D341Med (cell line): Measurements from ENCODE around the gene RHNO1.
A peak's percentile ranks its signal among the peaks of the same experiment; 100 is the strongest.

Experiments
- DNase-seq: peaks from one replicate; pipeline ENCODE4 v3.0.0; 2012; ENCODE audit warnings: low spot score

Gene RHNO1, protein sequence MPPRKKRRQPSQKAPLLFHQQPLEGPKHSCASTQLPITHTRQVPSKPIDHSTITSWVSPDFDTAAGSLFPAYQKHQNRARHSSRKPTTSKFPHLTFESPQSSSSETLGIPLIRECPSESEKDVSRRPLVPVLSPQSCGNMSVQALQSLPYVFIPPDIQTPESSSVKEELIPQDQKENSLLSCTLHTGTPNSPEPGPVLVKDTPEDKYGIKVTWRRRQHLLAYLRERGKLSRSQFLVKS

DNA sequence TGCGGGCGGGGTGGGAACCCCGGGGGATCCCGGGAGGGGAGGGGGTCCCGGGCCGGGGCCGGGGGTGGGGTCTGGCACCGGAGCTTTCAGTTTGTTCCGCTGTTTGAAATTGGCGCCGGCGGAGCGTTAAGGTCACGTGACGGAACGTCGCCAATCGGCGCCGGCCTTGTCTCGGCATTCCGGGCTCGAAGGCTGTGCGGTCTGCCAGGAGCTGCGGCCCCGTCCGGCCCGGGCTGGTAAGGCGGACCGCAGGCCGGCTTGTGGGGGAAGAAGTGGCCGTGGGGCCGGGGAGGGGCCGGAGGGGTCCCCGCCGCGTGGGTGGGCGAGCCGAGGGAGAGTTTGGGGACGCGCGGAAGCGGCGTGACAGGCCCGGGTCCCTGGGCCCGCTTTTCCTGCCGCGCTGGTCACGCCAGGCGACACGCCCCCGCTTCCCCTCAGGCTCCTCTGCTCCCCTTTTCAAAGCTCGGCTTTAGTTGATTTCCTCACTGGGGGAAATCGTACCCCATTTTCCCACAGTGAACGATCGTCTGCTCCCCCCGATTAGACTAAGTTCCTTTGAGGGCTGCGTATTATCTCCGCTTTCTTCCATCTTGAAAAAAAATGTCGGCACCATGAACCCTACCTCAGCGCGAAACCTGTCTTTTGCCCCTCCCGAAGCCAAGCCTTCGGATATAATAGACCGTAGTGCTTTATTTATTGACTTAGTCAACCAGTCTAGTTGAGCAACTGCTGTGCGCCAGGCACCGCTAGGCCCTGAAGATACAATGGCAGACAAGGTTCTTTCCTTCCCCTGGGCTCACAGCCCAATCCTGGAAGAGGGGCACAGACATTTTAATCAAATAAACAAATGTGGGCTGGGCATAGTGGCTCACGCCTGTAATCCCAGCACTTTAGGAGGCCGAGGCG, at the start of gene RHNO1, which contains the start of gene FOXM1:
Gene RHNO1, plus strand, starts transcription at position 177 of the 906 bp plus-strand sequence. CDS start 8,144 bp downstream, outside the sequence.
Gene FOXM1, minus strand, starts transcription at position 128 of the 906 bp plus-strand sequence. CDS start 2,696 bp downstream, outside the sequence.
- peak; percentile 96 for DNase-seq

DNA sequence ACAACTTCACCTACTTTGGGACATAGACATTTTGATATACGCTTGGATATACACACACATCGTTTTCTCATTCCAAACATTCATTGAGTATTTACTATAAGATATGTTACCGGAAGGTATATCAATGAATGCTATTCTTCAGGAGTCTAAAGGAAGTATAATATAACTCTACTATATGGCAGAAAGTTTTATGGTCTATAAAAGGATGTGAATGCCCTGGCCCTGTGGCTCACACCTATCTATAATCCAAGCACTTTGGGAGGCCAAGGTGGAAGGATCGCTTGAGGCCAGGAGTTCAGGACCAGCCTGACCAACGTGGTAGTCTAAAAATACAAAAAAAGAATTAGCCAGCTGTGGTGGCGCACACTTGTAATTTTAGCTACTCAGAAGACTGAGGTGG, 47.7 kb upstream of the RHNO1 start:
- no peak for DNase-seq

DNA sequence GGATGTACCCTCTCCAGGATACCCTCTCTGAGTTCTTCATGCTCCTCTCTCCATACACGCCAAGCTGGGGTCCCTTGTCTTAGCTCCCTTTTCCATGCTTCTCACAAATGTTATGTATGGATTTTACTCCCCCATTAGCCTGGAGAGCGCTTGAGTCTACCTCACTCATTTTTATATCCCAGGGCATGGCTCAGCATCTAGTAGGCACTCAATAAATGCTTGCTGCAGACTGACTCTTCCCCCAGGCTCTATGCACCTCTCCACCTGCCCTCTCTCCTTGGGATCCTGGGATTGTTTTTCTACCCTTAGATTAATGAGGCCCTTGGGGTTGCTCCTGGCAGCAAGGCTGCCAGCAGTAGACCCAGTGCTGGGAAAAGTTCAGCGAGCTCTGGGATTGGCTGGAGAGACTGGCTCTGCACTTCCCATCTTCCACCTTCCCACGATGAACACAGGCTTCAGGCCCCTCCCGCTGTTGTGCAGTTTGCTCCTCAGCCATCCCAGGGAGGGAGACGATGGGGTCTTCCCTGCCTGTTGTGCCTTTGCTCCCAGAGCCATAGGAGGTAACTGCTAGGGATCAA, 44.4 kb upstream of the RHNO1 start:
- no peak for DNase-seq

DNA sequence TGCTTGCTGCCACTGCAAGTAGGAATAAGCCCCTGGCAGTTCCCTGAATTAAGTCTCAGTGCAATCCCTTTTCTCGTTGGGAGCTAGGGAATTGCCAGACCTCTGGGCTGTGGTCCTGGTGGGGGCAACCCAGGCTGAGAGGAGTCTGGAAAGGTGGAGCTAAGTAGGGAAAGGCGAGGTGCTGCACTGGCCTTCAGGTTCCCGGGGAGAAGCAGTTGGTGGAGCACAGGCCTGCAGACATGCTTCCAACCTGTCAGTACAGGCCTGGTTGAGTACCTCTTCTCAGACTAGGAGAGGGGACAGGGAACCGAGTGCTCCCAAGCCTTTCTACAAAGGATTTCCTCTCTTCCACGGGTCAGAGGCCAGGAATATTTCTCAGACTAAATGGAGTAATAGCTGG, 43.7 kb upstream of the RHNO1 start:
- DNase-seq = no peak

DNA sequence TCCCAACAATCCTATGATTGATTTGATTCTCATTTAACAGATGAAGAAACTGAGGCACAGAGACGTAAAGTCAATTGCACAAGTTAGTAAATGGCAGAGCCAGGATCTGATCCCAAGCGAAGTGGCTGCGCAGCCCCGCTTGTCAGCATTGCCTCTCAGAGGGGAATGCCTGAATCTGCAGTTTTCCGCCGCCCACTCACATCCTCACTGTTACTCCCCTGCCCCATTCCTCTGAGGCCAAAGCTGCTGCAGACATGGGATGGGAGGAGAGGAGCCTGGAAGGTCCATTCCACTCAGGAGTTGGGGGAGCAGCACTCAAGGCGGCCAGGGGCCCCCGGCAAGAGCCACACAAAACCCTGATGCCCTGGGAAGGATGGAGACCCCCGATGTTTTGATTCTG, 43.2 kb upstream of the RHNO1 start:
- no peak for DNase-seq

DNA sequence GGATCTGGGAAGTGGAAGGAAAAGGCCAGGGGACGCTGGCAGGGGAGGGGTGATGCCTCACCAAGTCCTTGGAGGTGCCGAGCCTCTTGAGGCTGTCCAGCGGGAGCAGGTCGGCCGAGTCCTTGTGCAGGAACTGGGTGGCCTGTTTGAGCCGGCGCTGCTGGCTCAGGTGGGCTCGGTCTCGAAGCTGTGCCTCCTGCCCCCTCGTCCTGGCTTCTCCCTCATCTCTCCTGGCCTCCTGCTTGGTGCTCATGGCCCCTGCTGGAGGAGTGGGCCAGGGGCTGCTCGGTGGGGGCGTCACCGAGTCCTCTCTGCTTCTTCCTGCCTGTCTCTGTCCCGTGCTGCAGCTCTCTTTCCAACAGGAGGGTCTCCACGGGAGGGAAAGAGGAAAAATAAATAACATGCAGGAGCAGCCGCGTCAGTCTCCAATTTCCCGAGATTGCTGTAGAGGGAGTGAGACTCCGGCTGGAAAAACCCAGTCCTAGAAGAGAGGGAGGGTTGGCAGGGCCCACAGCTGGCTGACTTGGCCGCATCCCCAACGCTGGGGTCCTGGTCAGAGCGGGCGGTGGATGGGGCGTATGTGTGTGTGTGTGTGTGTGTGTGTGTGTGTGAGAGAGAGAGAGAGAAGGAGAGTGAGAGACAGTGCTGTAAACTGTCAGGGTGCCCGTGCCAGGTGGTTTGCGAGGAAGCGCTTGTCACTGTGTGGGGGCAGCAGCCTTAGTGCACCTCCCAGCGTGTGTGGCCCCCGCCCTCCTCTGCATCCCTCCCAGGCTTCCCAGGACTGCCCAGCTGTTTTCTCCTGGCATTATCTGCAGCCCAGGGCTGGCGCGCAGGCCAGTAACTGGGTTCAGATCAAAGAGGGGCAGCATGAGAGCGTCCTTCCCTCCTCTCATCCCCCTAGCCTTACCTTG, 42.2 kb upstream of the RHNO1 start, which contains the start of gene NRIP2:
Gene NRIP2, minus strand, starts transcription at position 455 of the 911 bp plus-strand sequence. Its CDS starts 52 bp downstream, at position 403.
- no peak for DNase-seq

DNA sequence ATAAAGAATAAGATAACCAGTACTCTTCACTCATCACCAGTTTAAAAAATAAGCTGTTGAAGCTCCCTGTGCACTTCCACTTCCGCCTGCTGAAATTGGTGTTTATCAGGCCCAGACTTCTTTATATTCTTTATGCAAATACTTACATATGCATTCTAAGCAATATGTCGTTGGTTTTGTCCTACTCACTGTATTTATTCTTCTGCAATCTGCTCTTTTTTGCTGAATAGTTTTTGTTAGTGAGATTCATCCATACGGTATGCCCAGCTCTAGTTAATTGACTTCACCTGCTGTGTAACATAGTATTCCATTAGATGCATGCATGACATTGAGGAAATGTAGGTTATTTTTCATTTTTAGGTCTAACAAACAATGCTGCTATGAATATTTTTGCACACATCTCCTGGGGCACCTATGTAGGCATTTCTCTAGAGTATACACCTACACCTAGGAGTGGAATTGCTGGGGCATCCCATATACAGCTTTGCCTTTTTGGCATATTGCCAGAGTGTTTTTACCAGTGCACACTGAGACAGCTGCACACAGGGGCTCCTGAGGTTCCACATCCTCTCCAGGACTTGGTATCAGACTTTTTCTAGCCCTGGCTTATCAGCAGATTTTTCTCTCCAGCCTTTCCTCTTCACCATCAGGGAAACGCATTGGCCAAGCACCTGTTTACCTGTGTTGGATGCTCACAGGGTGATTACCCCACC, 41.2 kb upstream of the RHNO1 start:
- no peak for DNase-seq

DNA sequence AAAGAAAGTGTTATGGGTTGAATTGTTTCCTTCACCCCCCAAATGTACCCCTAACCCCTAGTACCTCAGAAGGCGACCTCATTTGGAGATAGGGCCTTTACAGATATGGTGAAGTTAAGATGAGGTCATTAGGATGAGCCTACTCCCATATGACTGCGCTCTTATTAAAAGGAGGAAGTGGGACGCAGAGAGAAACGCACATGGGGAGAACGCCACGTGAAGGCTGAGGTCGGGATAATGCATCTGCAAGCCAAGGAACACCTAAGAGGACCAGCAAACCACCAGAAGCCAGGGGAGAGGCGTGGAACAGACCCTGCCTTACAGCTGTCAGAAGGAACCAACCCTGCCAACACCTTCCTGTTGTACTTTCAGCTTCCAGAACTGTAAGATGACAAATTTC, 40.4 kb upstream of the RHNO1 start:
- DNase-seq = no peak

DNA sequence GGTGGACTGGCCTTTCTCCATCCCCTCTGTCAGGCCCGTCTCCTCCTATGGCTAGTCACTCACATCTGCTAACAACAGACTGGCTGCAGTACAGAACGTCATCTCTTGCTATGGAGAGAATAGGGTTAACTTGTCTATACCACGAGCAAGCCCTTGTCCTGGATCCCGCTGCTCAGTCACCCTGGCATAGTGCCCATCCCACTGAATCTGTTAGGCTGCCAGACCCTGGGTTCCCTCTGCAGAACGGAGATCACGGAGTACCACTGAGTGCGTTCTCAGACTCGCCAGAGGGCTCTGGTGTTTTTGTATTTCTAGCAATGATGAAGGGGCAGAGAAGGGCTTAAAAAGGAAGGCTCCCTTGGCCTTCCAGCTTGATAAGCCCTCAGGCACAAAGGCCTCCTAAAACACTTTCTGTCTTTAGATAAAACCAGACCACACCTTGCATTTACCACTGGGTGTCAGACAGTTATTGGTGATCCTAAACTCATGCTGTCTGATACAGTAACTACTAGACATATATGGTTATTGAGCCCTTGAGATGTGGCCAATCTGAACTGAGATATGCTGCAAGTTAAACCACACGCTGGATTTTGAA, 35.9 kb upstream of the RHNO1 start:
- no peak for DNase-seq

DNA sequence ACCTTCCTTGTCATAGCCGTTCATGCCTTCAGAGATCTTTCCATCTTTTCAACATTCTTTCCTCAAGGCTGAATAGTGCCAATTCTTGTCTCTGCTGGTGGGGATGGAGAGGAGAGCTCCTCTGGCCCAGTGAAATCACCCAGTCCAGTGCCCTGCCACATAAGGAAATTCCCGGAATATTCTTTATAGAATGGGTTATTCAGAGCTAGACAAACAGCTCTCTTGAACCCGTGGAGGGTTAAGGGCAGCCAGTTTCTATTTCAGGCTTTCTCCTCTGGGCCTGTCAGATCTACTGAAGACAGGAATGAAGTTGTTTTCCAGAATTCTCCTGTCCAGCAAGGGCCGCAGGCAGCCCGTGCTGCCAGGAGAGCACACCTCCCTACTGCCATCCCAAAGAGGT, 34.1 kb upstream of the RHNO1 start:
- no peak for DNase-seq

DNA sequence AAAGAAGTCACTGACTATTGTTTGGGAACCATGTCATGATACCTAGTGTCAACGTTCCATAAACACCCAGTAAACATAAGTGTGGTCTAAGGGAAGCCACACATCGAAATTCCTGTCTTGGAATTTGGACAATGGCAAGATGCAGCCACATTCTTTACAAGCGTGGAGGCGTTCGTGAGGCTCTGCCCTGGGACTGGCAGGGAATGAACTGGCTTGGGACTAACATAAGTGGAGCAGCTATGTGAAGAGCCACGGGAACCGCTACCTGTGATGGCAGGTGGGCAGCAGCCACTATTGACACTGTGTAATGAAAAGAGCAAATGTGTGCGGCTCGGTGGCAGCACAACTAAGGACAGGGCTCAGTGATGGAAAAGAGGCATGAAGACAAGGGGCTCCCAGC, 32.2 kb upstream of the RHNO1 start:
- no peak for DNase-seq

DNA sequence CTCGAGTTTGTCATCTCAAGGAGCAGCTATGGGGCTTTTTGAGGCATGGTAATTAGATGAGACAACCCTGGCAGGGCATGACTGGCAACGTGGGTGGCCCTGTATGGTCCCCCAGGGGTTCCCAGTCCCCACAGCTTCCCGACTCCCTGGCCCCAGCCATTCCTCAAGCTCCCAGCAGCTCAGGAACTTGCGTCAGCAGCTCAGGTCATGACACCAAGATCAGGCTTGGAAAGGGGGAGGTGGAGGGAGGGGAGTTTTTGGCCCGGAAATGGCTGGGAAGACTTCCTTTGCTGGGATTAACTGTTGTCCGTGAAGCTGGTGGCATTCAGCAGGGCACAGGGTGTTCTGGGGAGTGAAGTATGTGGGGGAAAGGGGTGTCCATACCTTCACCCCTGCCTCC, 31.7 kb upstream of the RHNO1 start:
- DNase-seq = no peak

DNA sequence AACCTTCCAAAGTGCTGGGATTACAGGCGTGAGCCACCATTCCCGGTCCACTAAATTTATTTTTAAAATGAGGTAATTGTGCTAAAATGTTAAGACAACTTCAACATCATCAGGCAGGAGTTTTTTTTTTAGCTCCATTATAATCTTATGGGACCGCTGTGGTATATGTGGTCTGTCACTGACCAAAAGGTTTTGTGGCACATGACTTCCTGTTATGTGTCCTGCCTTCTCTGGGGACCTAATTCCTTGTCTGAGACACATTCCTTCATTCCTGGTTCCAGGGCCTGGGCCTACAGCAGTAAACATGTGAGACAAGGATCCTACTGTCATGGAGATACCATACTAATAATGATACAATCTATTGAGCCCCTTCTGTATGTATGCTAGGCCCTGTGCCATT, 25.1 kb upstream of the RHNO1 start:
- DNase-seq = no peak

DNA sequence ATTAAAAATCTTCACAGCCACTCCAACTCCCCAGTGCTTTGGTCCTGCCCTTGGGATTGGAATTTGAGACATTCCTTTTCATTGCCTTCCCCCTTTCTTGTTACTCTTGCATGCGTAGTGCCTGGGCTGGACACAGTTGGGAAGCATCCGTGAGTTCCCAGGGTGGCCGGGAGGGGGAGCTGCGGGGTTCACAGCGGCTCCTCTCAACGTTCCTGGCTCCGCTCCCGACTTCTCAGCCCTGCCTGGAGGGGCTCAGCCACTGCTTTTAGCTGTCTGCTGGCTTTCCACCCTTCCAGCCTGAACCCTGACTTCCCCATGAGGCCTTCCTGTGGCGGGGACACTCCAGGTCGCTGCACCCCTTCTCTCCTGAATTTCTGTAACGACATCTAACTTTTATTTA, 23.4 kb upstream of the RHNO1 start:
- DNase-seq = peak; percentile 95

DNA sequence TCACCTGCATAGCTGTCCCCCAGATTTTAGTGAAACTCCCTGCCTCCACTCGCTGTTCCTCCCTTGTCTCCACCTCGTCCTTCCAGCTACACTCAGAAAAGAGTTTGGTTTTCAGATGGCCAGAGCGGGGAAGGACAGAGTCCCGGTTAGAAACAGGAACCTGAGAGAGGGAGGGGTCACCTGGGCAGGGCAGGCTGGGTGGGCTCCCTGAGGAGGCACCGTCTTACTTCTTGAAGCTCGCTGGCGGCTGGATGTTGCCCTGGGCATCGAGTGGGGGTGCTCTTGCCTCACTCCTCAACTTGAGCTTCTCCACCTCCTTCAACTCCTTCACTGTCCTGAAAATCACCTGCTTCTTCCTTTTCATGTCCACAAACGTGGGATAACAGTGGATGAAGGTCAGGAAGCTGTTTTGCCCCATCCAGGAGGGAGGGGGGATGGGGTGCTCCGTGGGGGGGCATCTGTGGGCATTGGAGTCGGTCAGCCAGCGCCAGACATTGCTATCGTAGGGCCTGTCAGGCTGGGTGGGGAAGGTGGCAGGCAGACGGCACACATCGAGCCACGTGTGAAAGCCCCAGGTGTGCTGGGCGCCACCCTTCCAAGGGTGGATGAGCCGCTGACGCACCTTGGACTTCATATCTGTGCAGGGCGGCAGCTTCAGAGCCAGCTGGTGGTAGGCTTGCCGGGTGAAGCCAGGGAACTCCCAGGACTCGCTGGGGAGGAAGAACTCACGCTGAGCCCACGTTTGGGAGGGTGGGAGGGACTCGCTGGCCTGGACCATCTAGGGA, 22.2 kb upstream of the RHNO1 start:
- DNase-seq = peak; percentile 33

DNA sequence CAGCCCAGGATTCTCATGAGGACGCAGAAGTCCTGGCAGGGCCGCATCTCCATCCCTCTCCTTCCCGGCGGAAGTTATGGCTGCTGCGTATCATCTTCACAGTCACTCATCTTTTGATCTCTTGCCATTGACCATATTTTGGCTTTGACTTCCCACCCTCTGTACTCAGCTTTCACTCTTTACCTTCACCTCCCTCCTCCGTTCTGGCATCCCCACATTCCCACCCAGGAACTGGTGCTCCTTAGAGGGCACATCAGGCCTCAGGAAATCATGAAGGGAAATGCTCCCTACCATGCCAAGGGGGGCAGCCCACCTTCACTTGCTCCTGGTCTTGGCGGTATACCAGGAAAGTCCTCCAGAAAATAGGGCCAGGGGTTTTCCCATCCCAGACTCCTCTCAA, 21.5 kb upstream of the RHNO1 start:
- peak; percentile 24 for DNase-seq

DNA sequence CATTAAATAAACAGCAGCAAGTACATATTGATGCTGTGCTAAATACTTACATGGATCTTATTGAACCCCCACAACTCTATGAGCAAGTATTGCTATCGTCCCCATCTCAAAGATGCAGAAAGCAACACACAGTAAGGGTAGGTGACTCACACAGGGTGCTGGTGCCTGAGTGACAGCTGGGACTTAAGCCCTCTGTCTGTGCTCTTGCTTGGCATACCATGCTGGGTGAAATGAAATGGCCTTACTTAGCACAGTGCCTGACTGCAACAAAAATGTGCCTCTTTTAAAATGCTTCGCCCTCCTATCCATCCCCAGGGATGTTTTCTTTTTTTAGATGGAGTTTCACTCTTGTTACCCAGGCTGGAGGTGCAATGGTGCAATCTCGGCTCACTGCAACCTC, 21.0 kb upstream of the RHNO1 start:
- peak; percentile 39 for DNase-seq

DNA sequence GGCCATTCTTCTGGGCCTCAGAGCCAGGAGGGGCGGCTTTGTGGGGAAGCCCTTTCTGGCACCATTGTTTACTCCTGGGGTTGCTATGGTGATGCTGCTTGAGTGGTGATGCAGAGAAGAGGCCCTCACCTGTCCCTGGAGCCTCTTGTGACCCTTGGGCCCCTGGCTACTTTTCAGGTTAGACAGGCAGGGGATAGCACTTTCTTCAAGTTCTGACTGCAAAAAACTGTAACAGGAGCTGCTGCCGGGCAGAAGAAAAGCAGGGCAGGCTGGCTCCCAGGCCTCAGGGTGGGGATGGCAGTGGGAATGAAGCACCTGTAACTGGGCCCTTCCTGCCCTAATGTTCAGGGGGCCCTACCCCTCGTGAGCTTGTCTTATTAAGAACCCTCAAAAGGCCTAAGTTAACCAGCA, 20.0 kb upstream of the RHNO1 start, which contains the start of gene TEX52:
Gene TEX52, minus strand, starts transcription at position 19 of the 411 bp plus-strand sequence. Its CDS starts 13 bp downstream, at position 6.
- DNase-seq = peak; percentile 30

DNA sequence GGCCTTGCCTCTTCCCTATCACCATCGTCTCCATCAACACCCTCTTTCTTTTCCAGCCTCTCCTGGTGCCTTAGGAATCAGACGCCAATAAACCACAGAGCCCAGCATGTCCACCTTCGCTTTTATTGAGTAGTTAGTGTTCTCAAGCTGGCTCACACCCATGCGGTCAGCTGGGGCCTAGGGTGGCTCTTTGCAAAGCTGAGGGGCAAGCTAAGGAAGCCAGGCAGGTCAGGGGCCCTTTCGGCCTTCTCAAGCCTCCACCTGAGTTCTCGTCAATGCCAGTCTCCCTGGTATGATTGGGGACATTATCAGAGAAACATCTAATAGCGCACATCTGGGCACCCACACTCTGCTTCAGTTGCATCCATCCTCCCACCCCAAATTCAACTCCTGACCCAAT, 19.4 kb upstream of the RHNO1 start:
- DNase-seq = peak; percentile 12

DNA sequence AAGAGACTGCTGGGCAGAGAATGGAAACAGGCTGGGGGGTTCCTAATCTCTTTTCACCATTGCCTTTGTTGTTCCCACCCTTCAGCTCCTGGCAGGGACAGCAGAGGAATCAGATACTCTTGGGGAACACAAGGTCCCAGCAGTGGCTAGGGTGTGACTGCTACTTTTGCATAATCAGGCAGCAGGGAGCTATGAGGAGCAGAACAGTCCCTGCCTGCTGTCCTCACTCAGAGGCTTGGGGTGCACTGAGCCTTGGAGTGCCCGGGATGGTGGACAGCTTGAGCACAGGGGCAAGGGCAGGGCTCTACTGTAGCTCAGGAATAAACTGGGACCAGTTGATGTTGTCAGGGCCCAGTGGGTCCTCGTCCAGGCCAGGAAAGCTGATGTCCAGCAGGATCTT, 18.7 kb upstream of the RHNO1 start:
- no peak for DNase-seq
